HS-5 (cell line): ENCODE measurements around the gene FCGR3B.
"Not testable (repeated sequence)": the region's sequence is repeated elsewhere in the genome, so short reads cannot be mapped to it uniquely, and the experiment has no call there.

Experiments used
- DNase-seq: peaks from one replicate; pipeline ENCODE4 v3.0.0-alpha.2; 2012; ENCODE audit warnings: low read depth

The FCGR3B gene

GRCh38 chr1:161638251-161638993 lies 7.4 kb upstream of the FCGR3B start:
- DNase-seq, result not testable (repeated sequence)

- not testable (repeated sequence) for DNase-seq
Measured at GRCh38 chr1:161636976-161637375, 6.0 kb upstream of the FCGR3B start.

GRCh38 chr1:161636189-161636782 lies 5.3 kb upstream of the FCGR3B start:
- not testable (repeated sequence) for DNase-seq

- not testable (repeated sequence) for DNase-seq
Measured at GRCh38 chr1:161634993-161635392, 4.0 kb upstream of the FCGR3B start.

GRCh38 chr1:161630128-161630742 lies 741 bp downstream of the FCGR3B start:
- DNase-seq, result not testable (repeated sequence)

GRCh38 chr1:161626445-161627146 lies 4.4 kb downstream of the FCGR3B start:
- not testable (repeated sequence) for DNase-seq

GRCh38 chr1:161624605-161625004 lies 6.4 kb downstream of the FCGR3B start:
- DNase-seq, result not testable (repeated sequence)

- not testable (repeated sequence) for DNase-seq
Measured at GRCh38 chr1:161623401-161624051, 7.5 kb downstream of the FCGR3B start.

- not testable (repeated sequence) for DNase-seq
Measured at GRCh38 chr1:161622054-161622453, 8.9 kb downstream of the FCGR3B start.

GRCh38 chr1:161621181-161622000 lies 9.6 kb downstream of the FCGR3B start:
- DNase-seq, result peak; percentile 83

- not testable (repeated sequence) for DNase-seq
Measured at GRCh38 chr1:161620399-161620798, 10.6 kb downstream of the FCGR3B start.

- not testable (repeated sequence) for DNase-seq
Measured at GRCh38 chr1:161618517-161618916, 12.5 kb downstream of the FCGR3B start.

- not testable (repeated sequence) for DNase-seq
Measured at GRCh38 chr1:161616417-161616816, 14.6 kb downstream of the FCGR3B start.

- not testable (repeated sequence) for DNase-seq
Measured at GRCh38 chr1:161613142-161613514, 17.8 kb downstream of the FCGR3B start.

GRCh38 chr1:161612322-161613141 lies 18.4 kb downstream of the FCGR3B start:
- DNase-seq, result peak; percentile 98

GRCh38 chr1:161611866-161612321 lies 19.1 kb downstream of the FCGR3B start:
- not testable (repeated sequence) for DNase-seq

GRCh38 chr1:161610198-161610597 lies 20.8 kb downstream of the FCGR3B start:
- not testable (repeated sequence) for DNase-seq

GRCh38 chr1:161606541-161607336 lies 24.2 kb downstream of the FCGR3B start:
- not testable (repeated sequence) for DNase-seq
